NCI-H2081 treated with DMSO at 0.1 percent for 48 hours (cell line): ENCODE measurements around the gene LRRC7.

ENCODE experiments used
- DNase-seq: peaks from one replicate; lab custom pipeline; 2025; lab: John Stamatoyannopoulos, UW

Gene LRRC7

DNA sequence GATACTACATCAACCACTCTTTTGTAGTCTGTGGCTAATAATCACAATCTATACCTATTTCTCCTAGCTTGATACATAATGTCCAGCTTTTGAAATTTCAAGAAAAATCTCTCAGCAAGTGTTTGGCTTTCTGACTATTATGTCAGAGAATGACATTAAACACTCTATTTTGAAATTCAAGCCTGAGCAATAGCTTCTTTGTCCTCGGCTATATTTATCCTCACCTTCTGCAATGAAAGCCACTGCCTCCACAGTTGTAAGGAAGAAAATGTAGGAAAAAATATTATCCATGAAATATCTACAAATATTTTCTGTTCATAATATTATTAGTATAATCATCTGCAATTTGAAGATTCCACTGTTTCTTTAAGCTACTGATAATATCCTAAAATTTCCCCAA, 22.1 kb downstream of the LRRC7 start:
- DNase-seq: no peak

DNA sequence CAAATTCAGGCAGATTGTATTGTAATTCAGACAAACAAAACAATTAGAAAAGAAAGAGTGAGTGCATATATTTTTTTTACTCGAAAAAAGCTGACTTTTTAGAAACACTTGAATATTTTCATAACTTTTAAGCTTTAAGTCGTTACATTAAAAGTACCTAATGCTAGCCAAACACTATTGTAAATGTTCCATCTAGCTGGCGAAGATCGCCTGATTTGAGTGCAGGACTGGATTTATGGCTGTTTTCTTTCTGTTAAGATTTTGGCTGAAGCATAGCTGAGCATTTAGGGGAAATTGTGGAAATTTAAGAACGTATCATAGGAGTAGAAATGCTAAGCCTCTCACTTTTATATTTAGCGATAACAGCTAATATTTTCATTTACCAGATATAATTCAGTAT, 24.6 kb downstream of the LRRC7 start:
- no peak for DNase-seq

DNA sequence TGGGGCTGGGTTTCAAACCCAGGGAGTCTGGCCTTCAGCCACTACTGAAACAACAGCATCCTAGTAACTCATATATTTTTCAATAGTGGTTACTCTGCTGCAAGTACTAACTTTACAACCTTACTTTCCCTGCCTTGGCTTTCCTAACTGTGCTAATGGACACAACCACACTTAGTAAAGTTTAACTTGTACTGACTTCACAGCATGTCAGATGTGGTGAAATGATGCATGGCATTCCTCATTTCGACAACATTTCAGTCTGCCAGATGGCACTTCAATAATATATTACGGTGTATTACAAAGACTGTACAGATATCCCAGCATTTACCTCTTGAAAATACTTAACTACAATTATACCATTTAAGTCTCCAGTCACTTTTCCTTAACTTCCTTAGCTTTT, 27.8 kb downstream of the LRRC7 start:
- no peak for DNase-seq

DNA sequence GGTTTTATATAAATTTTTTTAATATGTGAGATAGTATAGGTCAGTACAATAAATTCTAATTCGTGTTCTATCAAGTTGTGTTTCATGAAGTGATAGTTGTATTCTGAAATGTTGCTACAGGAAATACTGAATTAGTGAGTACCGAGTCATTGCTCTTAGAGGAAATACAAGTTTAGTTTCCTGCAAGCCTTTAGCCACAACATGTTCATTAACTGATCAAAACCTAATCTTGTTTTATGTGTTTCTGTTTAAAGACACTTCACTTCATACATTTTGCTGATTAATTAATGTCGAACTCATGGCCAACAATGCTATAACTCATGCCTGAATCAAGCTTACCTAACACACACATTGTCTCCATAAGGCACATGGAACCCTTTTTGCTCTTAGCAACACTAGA, 43.6 kb downstream of the LRRC7 start:
- DNase-seq: no peak

DNA sequence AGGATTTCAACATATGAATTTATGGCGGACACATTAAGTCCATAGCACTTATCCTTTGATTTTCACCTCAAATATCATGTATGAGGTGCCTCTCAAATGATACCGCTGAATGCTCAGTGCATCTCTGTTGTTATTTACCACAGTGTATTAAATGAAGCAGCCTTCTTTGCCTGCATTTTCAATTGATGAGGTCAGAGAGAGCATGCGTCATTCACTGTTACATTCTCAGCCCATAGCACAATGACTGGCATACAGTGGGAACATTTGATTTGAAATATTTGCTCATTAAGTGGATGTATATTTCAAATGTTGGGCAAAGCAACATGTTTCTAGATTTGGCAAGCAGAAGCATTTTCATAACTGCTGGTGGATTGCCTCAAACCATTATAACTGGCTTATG, 45.7 kb downstream of the LRRC7 start:
- no peak for DNase-seq

DNA sequence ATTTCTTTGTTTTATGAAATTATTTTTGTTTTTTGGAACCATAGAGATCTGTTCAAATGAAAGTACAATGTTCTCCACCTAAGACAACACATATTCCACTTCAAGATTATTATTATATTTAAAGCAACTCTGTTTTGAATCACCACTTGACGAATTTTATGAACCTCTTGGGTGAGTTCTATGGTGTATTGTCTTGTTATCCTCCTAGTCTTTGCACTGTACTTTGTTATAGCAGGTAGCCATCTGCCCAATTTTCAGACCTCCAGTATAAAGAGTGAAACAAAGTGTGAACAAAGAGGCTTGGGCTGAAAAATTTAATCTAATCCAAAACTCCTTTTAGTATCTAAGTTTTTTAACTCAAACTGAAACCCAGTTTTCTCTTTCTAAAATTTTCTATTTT, 71.0 kb downstream of the LRRC7 start:
- no peak for DNase-seq

DNA sequence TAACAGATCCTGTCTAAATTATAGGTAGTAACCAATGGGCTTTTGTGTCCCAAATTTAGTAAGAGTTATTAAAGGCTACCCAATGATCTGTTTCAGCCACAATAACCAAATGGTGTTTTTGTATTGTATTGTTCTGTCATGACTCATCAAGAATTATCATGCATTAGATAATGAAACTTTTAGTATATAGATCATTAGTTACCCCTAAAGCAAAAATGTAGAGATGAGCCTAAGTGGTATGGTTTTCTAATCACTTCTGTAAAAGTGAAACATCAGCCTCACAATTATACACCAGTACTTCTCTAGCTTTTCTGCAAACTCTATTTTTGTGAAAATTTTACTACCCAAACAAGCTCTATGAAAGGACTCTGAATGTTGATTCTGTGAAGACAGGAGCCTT, 71.4 kb downstream of the LRRC7 start:
- DNase-seq: no peak

DNA sequence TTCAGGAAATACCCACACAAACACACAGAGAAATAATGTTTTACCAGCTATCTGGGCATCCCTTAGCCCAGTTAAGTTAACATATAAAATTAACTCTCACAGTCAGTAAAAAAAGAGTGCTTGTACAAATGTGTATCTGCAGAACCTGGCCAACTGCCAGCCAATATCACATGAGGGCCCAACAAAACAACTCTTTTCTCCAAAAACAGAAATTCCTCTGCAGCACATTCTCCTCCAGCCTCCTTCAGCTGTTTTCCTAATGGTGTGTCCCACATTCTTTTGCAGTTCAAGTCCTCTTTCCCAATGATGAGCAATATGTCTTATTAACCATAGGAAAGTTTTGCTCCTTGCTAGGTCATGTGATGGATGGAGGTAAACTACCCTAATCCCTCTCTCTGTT, 75.5 kb downstream of the LRRC7 start:
- DNase-seq: no peak

DNA sequence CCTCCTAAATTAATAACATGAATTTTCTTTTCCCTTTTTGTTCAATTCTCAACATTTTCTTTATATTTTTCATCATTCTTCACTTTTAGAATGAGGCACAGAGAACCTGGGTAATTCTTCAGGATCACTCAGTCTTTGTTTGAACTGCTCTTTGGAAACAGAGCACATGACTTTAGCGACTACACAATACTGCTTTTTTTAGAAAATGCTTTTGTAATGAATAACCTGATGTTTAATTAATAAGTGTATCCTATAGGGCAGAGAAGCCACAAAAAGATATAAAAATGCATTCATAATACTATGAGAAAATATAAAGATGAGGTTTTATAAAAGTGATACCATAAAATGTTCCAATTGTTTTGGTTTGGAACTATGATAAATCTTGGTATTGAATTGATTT, 77.8 kb downstream of the LRRC7 start:
- DNase-seq: no peak

DNA sequence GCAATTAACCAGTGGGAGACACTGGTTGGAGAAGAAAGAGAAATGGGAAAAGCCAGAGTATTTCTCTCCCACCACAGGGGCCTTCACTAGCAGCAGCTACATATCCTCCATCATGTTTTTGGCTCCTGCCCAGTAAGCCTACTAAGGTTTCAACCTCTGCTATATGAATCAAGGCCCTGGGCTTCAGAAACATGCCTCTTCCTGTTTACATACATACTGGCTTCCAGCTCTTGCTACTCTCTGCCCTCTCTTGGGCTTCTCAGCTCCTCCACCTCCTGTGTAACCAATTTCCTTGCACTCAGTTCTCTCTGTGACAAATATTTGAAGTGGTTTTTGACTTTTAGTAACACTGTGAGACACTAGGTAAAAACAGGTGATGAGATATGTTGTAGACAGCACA, 80.8 kb downstream of the LRRC7 start:
- no peak for DNase-seq

DNA sequence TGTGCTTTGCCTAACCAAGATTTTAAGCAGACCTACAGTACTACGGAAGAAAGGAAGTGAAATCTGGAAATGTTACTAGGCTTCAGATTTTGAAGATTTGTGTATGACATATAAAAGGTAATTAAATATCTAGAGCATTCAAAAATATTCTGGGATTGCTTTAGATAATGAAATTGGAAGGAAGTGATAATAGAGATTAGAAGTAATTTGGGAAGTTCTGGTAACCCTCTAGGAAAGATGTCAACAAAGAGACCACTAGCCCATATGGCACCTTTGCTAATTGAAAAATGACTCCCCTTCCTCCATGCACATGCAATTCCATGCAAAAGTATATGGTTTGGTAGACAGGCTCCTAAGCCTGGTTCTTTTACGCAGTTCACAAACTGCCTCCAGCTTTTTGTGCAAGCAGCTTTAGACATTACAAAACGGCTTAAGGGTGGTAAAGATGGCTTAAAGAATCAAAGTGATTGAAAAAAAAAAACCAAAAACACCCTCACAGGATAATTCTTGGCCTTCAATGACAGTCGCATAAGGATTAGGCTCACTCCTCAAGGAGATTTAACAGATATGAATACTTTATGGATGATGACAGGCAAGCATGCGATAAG, 81.8 kb downstream of the LRRC7 start:
- DNase-seq: no peak

DNA sequence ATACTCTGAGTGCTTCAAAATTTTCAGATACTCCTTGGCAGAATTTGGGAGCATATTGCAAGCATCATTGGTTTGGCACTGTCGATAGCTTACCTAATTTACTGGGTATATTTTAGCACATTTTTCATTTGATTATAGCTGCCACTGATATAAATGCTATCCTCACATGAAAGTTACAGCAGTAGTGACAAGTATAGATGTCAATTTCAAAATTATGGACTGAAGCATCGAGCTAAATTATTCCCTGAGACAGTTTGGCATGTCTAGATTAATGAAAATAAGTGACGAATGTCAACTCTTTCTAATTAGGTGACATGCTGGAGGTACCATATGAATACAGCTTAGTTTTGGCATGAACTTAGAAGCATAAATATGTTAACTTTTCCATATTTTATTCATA, 83.1 kb downstream of the LRRC7 start:
- DNase-seq: no peak

DNA sequence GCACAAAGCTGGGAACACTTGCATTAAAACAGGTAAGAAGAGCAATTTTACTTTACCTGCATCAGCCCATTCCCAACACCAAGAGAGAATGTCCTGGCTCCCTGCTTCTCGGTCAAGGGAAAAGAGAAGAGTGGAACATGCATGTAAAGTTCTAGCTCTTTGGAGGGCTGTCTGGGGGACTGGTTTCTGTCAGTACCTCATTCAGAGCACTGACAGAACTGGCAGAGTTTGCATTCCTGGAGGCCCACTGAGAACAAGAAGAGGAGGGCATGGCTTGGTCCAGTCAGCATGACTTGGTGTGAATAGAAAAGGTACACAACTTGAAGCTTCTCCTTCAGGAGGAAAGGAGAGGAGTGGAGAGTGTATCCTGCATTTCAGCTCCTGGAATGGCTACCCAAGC, 83.9 kb downstream of the LRRC7 start:
- no peak for DNase-seq

DNA sequence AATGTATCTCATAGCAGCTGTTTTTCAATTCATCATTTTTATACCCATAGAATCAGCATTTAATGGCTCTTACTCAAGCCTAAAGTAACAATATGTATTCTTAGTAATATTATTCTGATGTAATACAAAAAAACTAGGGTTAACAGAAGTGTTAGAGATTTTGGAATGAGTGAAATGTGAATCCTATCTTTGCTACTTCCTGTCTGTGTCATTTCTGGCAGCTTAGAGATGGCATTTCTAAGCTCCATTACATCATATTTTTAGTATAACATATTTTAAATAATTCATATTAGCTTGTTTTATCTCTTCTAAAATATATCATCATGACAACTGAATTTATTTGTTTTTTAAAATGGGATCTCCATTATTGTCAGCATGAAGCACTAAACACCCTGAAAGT, 90.2 kb downstream of the LRRC7 start:
- no peak for DNase-seq

DNA sequence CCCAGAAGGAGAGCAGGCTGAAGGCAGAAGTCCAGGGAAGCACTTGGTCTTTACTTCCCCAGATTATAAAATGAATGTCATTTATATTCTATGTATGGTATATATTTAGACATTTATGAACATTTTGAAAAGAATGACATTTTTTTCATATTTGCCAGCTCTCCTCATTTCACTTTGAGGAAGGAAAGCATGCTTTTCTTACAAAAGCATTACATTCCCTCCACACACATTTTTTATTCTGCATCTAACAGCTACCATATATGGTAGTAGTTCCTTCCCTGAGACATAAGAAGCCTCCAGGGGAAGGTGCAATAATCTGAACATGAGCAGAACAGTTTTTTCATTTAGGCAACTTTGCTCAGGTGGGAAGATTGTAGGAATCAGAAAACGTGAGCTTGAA, 94.0 kb downstream of the LRRC7 start:
- DNase-seq: no peak

DNA sequence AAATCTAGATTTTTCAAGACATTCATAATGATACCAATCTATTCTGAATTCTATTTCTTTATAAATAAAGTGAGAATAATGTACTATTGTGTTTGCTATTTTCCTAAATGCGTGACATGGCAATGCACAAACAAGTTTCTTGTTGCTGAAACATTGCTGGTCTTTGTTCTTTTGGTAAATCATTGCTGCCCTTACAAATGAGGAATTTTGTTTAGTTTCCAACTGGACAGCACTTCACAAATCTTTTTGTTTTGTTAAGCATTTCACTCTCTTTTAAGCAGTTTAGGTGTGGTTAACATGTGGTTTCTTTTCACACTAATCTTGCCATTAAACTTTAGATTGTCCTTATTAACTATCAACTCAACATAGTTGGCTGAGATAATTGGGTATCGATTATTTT, 94.6 kb downstream of the LRRC7 start:
- DNase-seq: no peak

DNA sequence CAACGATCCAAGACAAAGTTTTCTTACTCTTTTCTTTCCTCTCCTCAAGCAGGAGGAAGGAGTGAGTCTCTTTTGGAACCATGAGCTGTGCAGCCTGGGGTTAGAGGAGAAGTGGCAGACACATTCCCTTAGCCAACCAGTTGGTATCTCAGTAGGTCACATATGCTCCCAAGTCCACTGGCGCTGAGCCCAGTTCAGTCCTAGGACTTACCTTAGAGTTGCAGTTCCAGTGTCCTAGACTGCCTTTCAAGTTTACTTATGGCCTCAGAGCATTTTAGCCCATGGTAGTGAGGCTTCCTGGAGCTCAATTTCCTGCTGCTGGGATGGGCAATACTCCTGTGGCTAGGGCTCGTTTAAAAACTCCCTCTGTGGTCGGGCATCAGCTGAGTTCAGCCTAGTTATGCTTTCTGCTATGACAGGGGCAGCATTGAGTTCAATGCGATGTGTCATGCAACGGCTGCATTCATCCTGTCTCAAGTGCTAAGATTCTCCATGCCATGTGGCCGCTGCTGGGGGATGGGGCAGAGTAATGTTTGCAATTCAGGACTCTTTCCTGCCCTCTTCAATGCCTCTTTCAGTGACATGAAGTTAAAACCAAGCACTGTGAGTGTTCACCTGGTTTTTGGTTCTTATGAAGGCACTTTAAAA, 103.8 kb downstream of the LRRC7 start:
- no peak for DNase-seq

DNA sequence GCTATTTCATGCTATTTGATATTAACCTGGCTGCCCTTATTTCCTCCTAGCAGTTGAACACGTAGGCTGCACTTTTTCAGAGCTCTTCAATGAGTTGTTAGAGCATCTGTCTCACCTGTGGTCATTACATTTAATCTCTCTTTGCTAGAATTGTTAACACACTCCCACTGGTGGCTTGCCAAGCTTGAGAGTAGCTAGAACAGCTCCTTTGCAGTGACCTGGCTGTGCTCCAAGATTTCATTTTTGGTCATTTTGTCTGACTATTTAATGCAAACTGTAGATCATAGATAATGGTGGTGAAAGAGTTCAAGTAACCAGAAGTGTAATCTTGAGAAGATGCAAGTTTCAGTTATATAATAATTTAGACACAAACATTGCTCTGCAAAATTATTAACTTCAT, 105.6 kb downstream of the LRRC7 start:
- peak; percentile 25 for DNase-seq

DNA sequence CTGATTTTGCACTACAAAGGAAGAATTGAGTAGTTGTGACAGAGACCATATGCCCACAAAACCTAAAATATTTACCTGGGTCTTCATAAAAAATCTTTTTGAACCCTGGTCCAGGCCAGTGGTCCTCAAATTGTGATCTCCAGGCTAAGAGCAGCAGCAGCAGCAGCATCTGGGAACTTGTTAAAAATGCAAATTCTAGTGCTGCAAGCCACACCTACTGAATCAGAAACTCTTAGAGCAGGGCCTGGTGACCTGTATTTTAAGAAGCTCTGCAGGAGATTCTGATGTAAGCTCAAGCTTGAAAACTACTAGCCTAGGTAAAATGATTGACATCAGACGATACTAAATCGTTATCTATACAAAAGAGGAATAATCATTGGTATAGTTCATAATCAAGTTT, 112.2 kb downstream of the LRRC7 start:
- DNase-seq: no peak

DNA sequence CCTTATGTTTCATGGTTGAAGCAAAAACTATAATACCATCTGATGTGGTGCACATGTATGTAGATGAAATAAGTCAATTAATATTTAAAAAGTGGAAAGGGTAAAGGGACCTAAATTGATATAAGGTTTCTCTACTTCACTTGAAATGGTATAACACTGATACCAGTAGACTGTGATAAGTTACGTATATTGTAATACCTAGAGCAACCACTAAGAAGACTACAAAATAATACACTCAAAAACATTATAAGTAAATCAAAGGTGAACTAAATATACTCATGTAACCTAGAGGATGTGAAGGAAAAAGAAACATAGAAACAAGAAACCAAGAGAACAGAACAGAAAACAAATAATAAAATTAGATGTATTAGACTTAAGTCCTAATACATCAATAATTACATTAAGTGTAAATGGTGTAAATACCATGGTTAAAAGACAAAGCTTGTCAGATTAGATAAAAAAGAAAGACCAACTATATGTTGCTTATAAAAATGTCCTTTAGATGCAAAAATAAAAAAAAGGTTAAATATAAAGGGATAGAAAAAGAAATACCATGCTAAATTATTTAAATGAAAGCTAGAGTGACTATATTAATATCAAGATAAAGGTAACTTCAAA, 118.8 kb downstream of the LRRC7 start:
- DNase-seq: no peak

DNA sequence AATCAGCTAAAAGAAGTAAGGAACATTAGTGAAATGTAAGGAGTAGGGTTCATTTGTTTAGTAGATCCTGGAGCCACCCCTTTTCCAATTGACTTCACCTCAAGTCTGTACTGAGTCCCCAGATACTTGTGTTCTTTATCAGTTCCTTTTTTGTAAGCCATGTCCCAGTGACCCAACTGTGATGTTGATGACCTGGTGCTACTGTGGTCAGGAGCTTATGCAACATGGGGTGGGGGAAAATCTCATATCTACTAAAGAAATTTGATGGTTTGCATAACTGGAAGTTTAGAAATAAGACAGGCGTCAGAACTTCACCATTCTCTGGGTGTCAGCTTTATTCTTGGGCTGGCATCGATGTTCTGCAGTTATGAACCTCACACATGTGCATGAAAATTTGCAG, 120.5 kb downstream of the LRRC7 start:
- no peak for DNase-seq

DNA sequence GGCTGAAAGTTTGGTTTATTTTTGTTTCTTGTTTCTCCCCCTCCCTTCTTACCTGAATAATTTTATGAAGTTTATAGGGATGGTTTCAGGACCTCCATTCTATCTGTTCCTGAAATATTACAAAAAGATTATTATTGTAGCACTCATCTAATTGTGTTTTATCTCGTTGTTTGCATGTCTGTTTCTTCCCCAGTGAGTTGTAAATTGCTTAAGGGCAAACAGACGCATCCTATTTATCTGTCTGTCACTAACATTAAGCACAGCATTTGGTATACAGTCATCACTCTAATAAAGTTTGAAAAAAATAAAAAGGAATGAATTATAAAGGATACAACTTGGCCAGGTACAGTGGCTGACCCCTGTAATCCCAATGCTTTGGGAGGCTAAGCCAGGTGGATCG, 123.5 kb downstream of the LRRC7 start:
- no peak for DNase-seq

DNA sequence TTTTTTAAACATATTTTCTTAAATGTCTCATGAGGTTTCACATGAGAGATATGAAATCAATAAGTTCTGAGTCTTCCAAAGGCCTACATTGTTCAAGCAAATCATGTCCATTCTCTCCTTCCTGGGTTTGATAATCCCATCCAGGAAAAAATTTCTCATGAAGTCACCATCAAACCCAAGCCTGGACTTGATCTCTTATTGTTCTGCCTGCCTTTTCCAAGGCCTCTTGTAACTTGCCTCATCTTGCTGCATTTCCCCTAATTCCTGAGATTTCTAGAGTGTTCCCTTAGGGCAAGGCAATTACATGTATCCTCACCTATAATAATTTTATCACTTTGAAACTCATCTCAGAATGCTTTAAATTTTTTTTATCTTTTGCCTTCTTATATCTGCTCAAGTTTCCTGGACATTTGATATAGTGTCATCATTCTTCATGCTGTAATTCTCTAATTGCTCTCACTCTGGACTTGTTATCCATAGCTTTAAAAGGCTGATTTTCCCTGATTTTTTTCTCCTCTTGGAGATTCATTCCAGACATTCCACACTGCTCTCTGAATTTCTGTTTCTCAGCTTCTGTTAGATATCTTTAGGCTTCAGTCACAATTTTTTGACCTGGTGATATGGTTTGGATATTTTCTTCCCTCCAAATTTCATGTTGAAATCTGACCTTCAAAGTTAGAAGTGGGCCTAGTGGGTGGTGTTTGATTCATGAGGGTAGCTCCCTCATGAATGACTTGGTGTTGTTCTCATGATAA, 126.4 kb downstream of the LRRC7 start:
- DNase-seq: no peak
